GM12872 (cell line): ENCODE measurements around the gene CD99.

Source experiments
- CTCF ChIP-seq: IDR thresholded peaks from 3 replicates; pipeline ENCODE4 v1.5.1; 2011; ENCODE audit warnings: low read depth, mild to moderate bottlenecking, low read length, moderate library complexity; ENCODE audit not compliant: insufficient read depth

CD99 gene

GRCh38 chrX:2690856-2691542 lies at the start of gene CD99:
Gene CD99 (plus strand): TSS chrX:2691295. CDS start chrX:2691361, 66 bp downstream.
- no peak for TF ChIP-seq CTCF

DNA sequence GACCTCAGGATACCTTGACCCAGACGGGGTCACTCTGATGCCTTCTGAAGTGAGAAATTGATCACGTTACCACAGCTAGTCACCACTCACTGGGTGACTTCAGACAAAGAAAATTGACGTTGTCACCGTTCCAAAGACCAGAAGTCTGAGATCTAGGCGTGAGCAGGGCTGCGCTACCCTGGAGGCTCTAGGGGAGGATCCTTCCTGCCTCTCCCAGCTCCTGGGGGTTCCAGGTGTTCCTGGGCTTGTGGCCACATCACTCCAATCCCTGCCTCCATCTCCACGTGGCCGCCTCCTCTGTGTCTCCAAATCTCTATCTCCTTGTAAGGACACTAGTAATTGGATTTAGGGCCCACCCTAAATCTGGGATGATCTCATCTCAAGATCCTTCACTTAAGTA lies 48.9 kb upstream of the CD99 start:
- TF ChIP-seq CTCF: no peak

DNA sequence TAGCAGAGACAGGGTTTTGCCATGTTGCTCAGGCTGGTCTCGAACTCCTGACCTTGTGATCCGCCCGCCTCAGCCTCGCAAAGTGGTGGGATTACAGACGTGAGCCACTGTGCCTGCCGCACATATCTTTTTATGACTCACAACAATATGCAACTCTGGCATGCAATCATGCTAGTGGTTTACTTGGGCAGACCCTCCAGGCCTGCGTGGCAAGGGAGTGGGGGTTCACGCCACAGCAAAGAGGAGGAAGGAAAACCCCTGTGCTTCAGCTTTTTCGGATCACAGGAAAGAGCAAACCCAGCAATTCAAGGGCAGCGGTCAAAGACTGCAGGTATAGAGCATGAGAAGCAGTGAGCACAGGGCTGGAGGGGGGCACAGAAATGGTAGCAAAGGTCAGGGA lies 48.3 kb upstream of the CD99 start:
- no peak for TF ChIP-seq CTCF

GRCh38 chrX:2643880-2644279 lies 47.2 kb upstream of the CD99 start:
- no peak for TF ChIP-seq CTCF

- no peak for TF ChIP-seq CTCF
These were observed 45.5 kb upstream of the CD99 start for GRCh38 chrX:2645563-2645962.

DNA sequence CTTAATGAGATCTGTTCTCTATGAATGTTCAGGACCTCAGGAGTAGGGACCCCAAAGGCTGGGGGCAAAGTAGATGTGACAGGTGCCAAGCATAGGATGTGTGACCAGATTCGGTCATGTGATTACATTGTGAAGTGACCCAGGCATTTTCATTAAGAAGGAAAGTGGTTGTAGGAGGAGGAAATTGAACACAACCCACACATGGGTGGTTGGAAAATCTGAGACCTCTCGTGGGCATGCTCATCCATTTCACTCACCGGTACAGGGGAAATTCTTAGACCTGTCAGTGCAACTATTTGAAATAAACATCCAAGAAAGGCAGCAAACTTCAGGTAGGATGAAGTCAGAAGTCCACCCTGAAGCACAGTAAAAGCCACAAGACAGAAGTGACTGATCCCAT lies 43.5 kb upstream of the CD99 start:
- TF ChIP-seq CTCF: no peak

GRCh38 chrX:2650037-2650436 lies 41.1 kb upstream of the CD99 start:
- TF ChIP-seq CTCF: no peak
